Measurements from ENCODE around the gene CLEC7A.

DNA sequence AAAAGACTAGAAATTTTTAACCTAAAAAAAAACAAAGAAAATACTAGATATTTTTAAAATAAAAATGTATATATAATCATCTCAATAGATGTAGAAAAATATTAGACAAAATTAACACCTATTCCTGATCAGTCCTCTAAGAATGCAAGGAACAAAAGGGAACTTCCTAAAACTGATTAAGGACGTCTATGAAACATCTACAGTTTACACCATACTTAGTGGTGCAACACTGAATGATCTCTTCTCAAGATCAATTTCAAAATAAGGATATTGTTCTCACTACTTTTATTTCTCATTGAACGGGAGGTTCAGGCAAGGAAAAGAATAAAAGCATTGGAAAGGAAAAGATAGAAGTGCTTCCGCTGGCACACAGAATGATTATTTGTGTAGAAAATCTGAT, 26.0 kb upstream of the CLEC7A start:
- TF ChIP-seq CTCF (conservative IDR thresholded peaks at IDR 0.05; ENCODE audit: low read length) (no peak), EZH2phosphoT487 (IDR thresholded peaks at IDR 0.05; ENCODE audit: borderline replicate concordance) (no peak)
